ENCODE measurements around the gene MAP3K19. TPM values are rescaled to one million over a fixed set of nuclear protein-coding genes. Genes with fewer than 3 reads are reported as not detected.

Gene MAP3K19
- total and polyA plus RNA-seq, 2 of the 8 experiments (the other 6 are each of a cell fraction or from before 2014, with no cell fraction given) = not detected

GRCh38 chr2:135094508-135094907 lies 47.3 kb upstream of the MAP3K19 start (continued):
- TF ChIP-seq CHD7 (IDR thresholded peaks at IDR 0.05; ENCODE audit: insufficient replicate concordance, low read length) = no peak
- no peak for TF ChIP-seq CEBPB (IDR thresholded peaks at IDR 0.05; ENCODE audit: low read depth, low read length)
- no peak for TF ChIP-seq SIX5 (IDR thresholded peaks at IDR 0.05; ENCODE audit: low read depth, low read length)
- no peak for TF ChIP-seq GABPA (IDR thresholded peaks at IDR 0.05; ENCODE audit: borderline replicate concordance, insufficient read depth, low read length)
- TF ChIP-seq USF2 (IDR thresholded peaks at IDR 0.05; ENCODE audit: low read length) = no peak
- TF ChIP-seq SIN3A (conservative IDR thresholded peaks at IDR 0.05 in 1 of 2, IDR thresholded peaks at IDR 0.05 in 1 of 2; ENCODE audit: low read depth in 1 of 2, low read length in 2 of 2) = no peak
- no peak for TF ChIP-seq NRF1 (IDR thresholded peaks at IDR 0.05; ENCODE audit: low read depth, low read length)
- TF ChIP-seq RFX5 (IDR thresholded peaks at IDR 0.05; ENCODE audit: borderline replicate concordance, low read depth, low read length) = no peak

Measured in H1 (cell line).